Suprapubic skin (tissue), 3 donors: ENCODE data around the gene NUP50.

Experiments
- POLR2AphosphoS5 ChIP-seq, 3 donors: sonication (generic); formaldehyde crosslinking; IDR thresholded peaks; one replicate each; pipeline ENCODE4 v1.6.1; 2017; ENCODE audit warnings: antibody characterized with exemption in 3 of 3
- TF ChIP-seq, protein P1 (sequence below), 2 donors: fragments of 200-600 bp in 1 of 2; fragments of 450-650 bp in 1 of 2; sonication (generic) in 1 of 2; IDR thresholded peaks; one replicate each; pipeline ENCODE4 v1.5.1; 2016 to 2019; ENCODE audit warnings: antibody characterized with exemption in 2 of 2, mild to moderate bottlenecking in 1 of 2, moderate library complexity in 1 of 2

DNA sequence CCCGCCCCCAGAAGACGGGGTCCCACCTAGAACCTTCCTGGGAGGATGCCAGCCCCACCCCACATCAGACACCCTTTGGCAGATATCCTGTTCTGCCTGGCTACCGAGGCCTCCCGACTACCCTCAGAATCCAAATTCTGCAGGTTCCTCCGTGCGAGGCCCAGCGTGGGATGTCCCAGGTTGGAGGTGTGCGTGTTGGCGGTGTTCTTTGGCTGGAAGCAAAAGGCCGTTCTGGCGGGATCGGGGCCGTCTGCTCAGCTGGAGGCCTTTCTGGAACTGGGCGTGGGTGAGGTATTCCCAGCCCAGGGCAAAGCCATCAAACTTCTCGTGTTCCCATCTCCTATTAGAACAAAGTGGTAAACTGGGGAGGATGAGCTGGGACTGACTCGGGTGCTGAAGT is 32.6 kb downstream of the NUP50 start:
- no peak for TF ChIP-seq POLR2AphosphoS5 (IDR thresholded peaks at IDR 0.05)
- TF ChIP-seq, protein P1, sequence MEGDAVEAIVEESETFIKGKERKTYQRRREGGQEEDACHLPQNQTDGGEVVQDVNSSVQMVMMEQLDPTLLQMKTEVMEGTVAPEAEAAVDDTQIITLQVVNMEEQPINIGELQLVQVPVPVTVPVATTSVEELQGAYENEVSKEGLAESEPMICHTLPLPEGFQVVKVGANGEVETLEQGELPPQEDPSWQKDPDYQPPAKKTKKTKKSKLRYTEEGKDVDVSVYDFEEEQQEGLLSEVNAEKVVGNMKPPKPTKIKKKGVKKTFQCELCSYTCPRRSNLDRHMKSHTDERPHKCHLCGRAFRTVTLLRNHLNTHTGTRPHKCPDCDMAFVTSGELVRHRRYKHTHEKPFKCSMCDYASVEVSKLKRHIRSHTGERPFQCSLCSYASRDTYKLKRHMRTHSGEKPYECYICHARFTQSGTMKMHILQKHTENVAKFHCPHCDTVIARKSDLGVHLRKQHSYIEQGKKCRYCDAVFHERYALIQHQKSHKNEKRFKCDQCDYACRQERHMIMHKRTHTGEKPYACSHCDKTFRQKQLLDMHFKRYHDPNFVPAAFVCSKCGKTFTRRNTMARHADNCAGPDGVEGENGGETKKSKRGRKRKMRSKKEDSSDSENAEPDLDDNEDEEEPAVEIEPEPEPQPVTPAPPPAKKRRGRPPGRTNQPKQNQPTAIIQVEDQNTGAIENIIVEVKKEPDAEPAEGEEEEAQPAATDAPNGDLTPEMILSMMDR (IDR thresholded peaks at IDR 0.05), result no peak
